BJ (cell line): ENCODE data around the gene ACOXL. TPM values are rescaled to one million over a fixed set of nuclear protein-coding genes. Genes with fewer than 3 reads are reported as not detected.

Source experiments
- CTCF ChIA-PET: fragments of 350-600 bp; formaldehyde crosslinking; extraction: SDS; loops from one replicate; lab custom pipeline; 2021; ENCODE audit warnings: antibody characterized with exemption, inconsistent platforms; lab: Yijun Ruan, JAX
- POLR2A ChIA-PET: fragments of 300-600 bp; sonication (Branson Sonifier 250); formaldehyde crosslinking; extraction: SDS; loops from one replicate; lab custom pipeline; 2021; ENCODE audit warnings: antibody characterized with exemption; lab: Charles Lee
- DNase-seq: peaks from one replicate; pipeline ENCODE4 v3.0.0-alpha.2; 2011; ENCODE audit warnings: low read depth
- H3K27me3 ChIP-seq: 2 replicates; pipeline ENCODE4 v1.6.0; 2011; ENCODE audit warnings: low read length; ENCODE audit not compliant: control insufficient read depth, insufficient read depth
- H3K36me3 ChIP-seq: 2 replicates; pipeline ENCODE4 v1.5.1; 2011; ENCODE audit warnings: low read length; ENCODE audit not compliant: control insufficient read depth, insufficient read depth
- H3K4me3 ChIP-seq: 2 replicates; pipeline ENCODE4 v1.5.1; 2011; ENCODE audit warnings: low read depth, mild to moderate bottlenecking, control low read depth, low read length
- polyA plus RNA-seq: library from polyadenylated mRNA; depleted of rRNA; stranded (reverse); fragments of >200 nt; gene quantifications from 2 replicates; pipeline ENCODE4 v1.2.3, GENCODE V29; 2011
- TF ChIP-seq, protein P1 (sequence below): IDR thresholded peaks from 2 replicates; pipeline ENCODE4 v1.5.1; 2011; ENCODE audit warnings: low read depth, mild to moderate bottlenecking, control low read depth, inconsistent platforms, low read length, moderate library complexity; ENCODE audit not compliant: insufficient read depth

Gene ACOXL
- polyA plus RNA-seq, 1 experiment: not detected

DNA sequence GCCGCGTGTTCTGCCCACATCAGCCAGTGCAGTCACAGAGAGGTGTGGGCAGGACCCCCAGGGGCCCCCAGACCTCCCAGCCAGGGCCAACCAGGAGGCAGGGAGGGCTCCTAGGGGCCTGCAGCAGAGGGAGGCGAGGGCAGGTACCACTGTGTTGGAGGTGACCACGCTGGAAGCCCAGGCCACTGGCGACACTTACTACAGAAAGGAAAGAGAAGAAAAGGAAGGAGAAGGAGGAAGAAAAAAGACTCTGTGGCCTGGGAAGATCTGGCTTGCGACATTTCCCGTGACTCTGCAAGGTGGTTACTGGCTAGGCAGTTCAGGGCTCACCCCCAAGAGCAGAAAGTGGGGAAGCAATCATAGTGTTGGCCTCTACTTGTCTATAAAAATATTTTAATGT is 290.3 kb downstream of the ACOXL start:
- TF ChIP-seq, protein P1, sequence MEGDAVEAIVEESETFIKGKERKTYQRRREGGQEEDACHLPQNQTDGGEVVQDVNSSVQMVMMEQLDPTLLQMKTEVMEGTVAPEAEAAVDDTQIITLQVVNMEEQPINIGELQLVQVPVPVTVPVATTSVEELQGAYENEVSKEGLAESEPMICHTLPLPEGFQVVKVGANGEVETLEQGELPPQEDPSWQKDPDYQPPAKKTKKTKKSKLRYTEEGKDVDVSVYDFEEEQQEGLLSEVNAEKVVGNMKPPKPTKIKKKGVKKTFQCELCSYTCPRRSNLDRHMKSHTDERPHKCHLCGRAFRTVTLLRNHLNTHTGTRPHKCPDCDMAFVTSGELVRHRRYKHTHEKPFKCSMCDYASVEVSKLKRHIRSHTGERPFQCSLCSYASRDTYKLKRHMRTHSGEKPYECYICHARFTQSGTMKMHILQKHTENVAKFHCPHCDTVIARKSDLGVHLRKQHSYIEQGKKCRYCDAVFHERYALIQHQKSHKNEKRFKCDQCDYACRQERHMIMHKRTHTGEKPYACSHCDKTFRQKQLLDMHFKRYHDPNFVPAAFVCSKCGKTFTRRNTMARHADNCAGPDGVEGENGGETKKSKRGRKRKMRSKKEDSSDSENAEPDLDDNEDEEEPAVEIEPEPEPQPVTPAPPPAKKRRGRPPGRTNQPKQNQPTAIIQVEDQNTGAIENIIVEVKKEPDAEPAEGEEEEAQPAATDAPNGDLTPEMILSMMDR: no peak
- POLR2A ChIA-PET: no interaction called here
- Histone ChIP-seq H3K36me3 (no peaks in the 10 kb centered on the region), H3K4me3 (no peak overlapping the region), H3K27me3 (peaks cover 2% of the 10 kb centered on the region; the same call in 1 of the 2 replicates)
- CTCF ChIA-PET: no interaction called here
- no peak for DNase-seq

DNA sequence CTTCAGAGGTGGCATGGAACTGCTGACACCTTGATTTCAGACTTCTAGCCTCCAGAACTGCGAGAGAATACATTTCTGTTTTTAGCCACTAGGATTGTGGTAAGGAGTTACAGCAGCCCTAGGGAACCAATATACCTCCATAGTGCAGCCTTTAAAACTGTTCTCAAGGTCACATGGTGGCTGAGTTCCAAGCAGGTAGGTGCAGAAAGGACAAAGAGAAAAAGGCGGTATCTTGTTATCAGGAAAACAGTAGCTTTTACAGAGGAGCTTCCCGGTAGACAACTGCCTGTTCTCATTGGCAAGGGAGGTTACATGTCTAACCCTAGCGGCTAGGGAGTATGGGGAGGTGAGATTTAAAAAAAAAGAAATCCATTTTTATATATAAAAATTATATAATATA is 292.1 kb downstream of the ACOXL start:
- TF ChIP-seq, protein P1: no peak
- no peak for DNase-seq
- Histone ChIP-seq H3K36me3 (no peaks in the 10 kb centered on the region), H3K27me3 (peaks cover 3% of the 10 kb centered on the region), H3K4me3 (no peak overlapping the region)
- CTCF ChIA-PET: interaction anchor here (0.5 kb wide), 1 partner anchor 24 kb away, joined by 4 read pairs; no protein-coding TSS in a partner anchor
- POLR2A ChIA-PET: no interaction called here

DNA sequence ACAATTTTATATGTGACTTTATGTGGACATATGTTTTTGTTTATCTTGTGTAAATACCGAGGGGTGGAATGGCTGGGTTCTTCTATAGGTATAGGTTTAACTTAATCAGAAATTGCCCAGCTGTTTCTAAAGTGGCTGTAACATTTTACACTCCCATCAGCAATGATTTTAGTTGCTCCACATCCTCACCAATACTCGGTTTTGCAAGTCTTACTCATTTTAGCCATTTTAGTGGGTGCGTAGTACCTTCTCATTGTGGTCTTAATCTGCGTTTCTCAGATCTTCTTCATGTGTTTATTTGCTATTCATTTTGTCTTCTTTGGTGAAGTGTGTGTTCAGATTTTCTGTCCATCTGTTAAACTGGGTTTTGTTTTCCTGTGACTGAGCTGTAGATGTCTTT is 292.9 kb downstream of the ACOXL start:
- CTCF ChIA-PET: no interaction called here

DNA sequence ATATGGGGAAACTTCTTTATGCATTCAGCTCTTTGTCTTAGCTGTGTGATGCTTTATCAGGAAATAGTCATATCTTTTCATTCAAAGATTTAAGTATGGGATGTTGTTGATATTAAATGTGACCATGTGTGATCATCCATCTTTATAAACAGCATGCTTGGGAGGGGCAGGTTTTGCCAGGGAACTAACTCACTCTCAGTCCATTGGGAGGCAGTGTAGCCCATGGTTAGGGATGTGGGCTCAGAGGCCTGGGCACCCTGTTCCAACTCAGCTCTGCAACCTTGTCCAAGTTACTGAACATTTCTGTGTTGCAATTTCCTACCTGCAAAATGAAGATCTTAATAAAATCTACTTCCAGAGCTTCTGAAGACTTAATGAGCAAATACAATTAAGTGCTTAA is 296.3 kb downstream of the ACOXL start:
- H3K36me3 ChIP-seq: no peaks in the 10 kb centered on the region
- peaks cover 13% of the 10 kb centered on the region for H3K27me3 ChIP-seq
- H3K4me3 ChIP-seq: no peak overlapping the region
- POLR2A ChIA-PET: no interaction called here
- no peak for DNase-seq
- TF ChIP-seq, protein P1: no peak
- CTCF ChIA-PET: no interaction called here

More for the DNA sequence above, 292.9 kb downstream of the ACOXL start:
- no peak overlapping the region for H3K4me3 ChIP-seq
- TF ChIP-seq, protein P1: no peak
- no peak for DNase-seq
- no peaks in the 10 kb centered on the region for H3K36me3 ChIP-seq
- POLR2A ChIA-PET: no interaction called here
- H3K27me3 ChIP-seq: peaks cover 6% of the 10 kb centered on the region

DNA sequence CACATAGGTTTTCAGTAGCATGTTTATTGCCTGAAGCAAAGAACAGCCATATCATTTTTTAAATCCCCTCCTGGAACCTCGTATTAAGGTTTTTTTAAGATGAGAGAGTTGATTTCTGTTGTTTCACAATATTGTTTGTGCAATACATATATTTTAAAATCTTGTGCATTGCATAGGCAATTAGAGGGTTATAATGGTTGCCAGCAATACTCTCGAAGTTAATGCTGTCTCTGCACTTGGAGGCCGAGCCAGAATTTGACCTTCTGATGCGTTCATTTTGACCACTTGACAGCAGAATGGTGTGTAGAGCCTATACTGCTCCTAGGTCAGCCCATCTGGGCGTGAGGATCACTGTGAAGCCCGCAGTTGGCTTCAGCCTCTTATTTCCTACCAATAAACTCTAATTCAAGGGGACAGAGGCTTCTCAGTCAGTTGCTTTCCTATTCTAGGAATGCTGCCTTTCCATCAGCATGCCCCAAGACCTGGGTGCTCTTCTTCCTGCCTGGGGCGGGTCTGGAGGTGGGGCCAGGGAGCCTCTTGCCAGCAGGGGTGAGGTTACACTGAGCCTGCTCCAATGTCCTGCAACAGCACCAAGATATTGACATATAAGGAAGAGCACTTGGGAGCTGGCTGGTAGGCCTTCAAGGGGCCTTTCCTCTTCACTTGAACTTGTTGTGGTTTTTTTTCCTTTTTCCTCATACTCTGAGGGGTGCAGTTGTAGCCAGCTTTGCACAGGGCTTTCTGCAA is 297.0 kb downstream of the ACOXL start:
- TF ChIP-seq, protein P1: no peak
- DNase-seq: no peak
- ChIA-PET POLR2A (no interaction called here), CTCF (no interaction called here)
- Histone ChIP-seq H3K27me3 (peaks cover 14% of the 10 kb centered on the region), H3K4me3 (no peak overlapping the region), H3K36me3 (no peaks in the 10 kb centered on the region)
